ENCODE measurements around the gene SLCO2A1.

The SLCO2A1 gene

DNA sequence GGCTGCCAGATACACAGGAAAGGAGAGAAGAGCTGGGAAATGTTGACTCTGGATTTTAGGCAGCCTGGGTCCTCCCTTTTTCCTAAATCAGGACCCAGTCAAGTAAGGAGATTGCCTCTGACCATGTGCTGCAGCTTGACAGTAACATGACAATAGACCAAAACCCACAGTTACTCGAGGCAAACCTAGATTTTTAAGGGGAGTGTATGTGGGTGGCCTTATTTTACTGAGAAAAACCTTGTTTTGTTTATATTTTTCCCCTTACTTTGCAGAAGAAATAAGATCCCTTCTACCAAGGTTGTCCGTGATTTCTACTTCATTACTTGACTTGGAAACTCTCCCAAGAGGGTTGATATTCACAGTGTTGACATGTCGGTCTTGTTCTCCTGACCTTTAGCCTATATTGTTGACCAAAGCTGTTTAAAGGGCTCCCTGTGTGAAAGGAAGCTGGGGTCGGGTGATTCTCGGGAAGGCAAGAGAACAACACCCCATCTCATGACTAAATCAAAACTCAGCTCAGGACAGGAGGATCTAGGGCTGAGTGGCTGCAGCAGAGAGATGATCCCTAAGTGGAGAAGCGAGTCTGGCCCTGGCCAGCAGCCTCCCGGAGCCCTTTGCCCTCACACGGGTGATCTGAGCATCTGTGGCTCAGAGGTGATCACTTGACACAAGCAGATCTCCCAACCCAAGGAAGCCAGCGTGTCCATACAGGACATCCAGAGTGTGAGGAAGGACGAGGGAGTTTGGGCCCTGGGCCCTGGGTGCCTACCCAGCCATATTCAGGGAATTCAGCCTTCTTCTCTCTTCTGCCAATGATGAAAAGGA, 31.0 kb upstream of the SLCO2A1 start:
- no peak for DNase-seq

GRCh38 chr3:134059671-134060560, 30.2 kb upstream of the SLCO2A1 start:
- DNase-seq: no peak

DNA sequence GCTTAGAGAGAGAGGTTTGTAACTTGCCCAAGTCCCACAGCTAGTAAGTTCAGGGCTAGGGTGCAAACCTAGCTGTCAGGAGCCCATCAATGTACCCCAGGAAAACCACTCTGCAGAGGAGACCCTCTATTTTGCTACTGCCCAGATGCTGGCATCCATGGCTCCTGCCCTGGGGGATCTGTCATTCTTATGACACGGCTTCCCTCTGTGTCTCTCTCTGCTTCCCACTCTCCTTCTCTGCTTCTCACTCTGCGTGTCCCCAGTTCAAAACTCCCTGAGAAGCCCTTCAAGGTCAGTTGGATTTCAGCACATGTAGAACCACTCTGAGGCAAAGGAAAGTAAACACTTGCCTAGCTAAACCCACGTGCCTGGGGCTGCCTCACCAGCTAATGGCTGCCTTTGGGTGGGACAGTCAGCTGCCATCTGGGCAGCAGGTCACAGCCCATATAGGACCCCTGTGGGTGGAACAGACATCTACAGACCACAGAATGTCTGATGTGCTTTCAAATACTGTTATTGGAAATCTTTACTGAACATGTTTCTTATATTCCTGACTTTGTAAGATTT, 29.4 kb upstream of the SLCO2A1 start:
- DNase-seq: no peak

DNA sequence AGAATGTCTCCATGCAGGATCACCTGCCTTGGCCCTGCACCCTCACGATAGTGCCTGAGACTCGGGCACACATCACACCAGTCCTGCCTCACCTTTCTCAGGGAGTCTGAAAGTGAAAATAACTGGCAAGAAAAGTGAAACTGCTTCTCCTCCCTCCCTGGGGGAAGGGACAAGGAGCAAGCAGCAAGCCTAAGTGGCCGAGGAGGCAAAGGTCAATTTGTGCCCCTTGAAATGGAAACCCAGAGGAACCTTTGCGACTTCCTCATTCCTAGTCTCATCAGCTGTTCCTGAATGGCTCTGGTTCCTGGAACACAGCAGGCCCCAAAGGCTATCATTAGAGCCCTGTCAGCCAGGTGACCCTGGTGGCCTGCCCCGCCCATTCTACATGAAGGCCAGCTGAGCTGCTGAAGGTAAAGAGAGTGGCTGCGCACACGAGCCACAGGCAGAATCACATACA, 28.0 kb upstream of the SLCO2A1 start:
- no peak for DNase-seq

DNA sequence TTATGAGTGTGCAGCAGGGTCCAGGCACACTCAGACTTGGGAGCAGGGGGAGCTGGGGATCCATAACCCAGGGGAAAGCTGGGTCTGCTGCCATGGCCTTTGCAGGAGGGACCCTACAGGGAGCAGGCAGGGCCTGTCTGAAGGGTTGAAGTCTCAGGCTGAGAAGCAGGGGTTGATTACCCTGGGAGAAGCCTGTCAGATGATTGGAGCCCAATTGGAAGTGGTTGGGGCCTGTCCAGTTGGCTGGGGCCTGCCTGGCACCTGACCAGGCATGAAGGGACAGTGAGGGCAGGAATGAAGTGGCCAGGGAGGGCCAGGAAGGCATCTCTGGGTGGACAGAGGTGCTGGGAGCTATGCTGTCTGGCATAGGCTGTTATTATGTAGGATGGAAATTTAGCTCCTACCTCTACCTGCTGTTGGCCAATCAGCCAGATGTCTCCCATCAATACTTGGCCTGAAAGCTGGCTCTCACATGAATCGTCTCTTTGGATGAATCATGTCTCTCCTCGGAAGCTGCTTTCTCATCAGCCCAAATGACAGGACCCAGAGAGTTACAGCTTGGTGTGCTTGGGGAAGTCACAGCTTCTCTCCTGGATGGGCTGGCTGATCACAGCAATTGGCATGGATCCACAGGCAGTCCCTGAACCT, 27.4 kb upstream of the SLCO2A1 start:
- no peak for DNase-seq

DNA sequence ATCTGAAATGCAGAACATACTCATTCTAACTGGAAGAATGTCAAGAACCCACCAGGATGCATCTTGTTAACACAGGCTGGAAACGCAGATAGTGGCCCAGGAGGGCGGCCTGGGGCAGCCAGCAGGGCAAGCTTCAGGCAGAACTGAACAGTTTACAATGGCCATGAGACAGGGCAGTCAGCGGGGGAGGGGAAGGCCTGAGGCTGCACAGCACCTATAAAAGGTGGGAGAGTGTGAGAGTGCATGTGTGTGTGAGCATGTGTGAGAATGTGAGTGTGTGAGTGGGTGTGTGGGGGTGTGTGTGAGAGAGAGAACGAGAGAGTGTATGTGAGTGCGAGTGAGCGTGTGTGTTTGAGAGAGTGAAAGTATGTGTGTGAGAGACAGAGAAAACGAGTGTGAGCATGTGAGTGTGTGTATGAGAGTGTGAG, 26.8 kb upstream of the SLCO2A1 start:
- DNase-seq: no peak

DNA sequence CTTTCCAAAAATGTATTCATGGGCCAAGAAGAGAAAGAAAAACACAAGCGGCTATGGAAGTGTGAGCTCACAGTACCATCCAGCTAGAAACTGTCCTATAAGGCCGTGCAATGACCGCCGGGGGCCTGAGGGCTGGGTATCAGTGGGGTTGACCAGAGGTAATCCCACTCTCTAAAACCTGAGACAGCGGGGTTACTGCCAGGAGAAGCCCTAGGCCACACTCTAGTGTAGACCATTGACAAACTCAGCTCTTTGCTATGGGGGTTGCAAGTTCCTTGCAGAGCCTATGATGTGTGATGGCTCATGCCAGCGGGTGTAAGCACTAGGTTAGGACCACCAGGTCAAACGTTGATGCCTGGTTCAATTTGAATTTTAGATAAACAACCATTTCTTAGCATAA, 25.9 kb upstream of the SLCO2A1 start:
- DNase-seq: no peak

DNA sequence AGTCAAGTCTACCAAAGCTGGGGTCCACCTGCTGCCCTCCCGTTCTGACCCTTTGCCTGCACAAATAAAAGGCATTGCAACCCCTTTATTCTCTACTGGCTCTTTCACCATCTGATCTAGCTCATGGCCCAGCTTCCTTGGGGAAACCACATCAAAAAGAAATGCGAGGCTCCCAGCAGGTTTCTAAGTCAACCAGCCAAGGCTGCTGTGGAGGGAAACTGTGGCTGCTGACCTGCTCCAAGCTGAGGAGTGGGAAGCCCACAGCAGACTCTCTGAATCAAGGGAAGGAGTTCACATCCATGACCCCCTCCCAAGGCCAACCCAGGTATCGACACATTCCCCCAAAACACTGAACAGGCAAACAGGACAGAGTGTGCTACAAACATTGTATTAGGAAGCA, 25.2 kb upstream of the SLCO2A1 start:
- no peak for DNase-seq

GRCh38 chr3:134054231-134054630, 24.5 kb upstream of the SLCO2A1 start:
- DNase-seq: no peak

GRCh38 chr3:134052370-134052769, 22.6 kb upstream of the SLCO2A1 start:
- no peak for DNase-seq

GRCh38 chr3:134049676-134050075, 20.0 kb upstream of the SLCO2A1 start:
- DNase-seq: no peak

DNA sequence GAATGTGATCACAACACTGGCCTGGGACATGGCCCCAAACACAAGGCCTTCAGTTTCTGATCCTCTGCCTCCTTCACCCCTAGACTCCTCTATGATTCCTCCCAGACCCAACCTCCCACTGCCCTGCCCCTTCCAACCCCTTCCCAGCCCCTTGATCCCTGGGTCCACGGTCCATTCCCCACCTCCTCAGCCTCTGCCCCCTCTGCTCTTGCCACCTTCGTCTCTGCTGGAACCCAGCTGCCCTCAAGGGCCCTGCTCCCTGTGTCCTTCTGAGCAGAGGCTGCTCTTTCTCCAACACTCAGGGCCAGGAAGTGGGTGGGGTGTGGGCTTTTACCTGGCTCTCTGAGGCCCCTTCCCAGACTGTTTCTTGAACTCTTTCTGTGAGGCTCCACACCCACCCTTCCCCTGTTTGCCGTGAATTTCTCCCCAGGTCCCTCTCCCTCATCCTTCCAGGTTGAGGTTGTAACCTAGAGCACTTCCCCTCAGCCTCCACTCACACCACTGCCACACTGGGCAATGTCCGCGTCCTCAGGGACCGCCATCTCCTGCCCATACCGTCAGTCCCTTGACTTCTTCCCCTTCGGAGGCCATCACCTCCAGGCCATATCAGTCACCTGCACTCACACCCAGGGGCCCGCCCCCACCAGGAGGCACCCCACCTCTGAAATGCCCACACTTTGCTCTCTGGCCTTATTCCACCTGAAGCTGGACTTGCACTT, 18.7 kb upstream of the SLCO2A1 start:
- no peak for DNase-seq

DNA sequence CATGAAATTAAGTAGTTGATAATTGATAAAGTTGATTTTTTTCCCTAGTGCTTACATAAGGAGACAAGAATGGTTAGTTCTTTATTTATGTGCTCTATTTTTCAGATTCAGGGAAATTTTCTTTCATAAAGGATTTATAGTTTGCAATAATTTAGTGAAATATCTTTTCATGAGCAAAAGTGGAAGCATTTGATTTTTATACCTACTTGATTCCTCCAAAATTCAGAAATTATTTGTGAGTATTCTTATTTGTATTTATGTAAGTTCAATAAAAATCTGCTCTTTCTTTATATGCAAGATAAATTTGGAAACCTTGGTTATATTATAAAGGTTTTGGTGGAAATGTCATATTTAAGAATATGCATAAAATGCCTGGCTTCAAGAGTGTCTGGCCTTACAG, 14.7 kb upstream of the SLCO2A1 start:
- no peak for DNase-seq

- DNase-seq: no peak
Observed at GRCh38 chr3:134040066-134040465, 10.3 kb upstream of the SLCO2A1 start.

- no peak for DNase-seq
Observed at GRCh38 chr3:134039161-134039862, 9.6 kb upstream of the SLCO2A1 start.

- no peak for DNase-seq
Observed at GRCh38 chr3:134038716-134039115, 9.0 kb upstream of the SLCO2A1 start.

DNA sequence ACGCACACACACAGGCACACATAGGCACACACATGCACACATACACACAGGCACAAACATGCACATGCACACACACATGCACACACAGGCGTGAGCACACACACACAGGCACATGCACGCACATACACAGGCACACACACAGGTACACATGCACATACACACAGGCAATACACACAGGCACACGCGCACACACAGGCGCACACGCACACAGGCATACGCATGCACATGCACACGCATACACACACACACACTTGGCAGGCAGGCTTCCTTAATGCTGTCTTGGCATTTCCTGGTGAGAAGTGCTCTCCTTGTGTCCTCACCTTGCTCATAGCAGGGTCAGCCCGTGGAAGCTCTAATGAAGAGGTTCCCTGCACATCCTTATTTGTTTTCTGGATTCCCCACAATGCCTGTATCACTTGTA, 8.4 kb upstream of the SLCO2A1 start:
- no peak for DNase-seq

DNA sequence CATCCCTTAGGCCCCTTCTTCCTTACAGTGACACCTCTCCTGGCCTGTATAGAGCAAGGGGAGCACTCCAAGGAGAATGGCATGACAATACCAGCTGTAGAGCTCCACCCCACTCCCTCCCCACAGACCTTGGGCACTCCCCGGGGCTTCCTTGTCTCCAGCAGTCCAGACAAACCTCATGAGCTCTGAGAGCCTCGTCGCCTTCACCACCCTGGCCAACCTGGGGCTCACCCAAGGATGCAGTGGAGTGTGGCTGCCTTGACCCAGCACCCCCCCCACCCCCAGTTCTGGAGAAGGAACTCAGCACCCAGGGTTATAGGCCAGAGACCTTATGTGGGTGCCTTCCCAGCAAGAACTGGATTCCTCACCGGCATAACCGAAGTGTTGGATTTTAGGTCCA, 7.4 kb upstream of the SLCO2A1 start:
- DNase-seq: no peak

DNA sequence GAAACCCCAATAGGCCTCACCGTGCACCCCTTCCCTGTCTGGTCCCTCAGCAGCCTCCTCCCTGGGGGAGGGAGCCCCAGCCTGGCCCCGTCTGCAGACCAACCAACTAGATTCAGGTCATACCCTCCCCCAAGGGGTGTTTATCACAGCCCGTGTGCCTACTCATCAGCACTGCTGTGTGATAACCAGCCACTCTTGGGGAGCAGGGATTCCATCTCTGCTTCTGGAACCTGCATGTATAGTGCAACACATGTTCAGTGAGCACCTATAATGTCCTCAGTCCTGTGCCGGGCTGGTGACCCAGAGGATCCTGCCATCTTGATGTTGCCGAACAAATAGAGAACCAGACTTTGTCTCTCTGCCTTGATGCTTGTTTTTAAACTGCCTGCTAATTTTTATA, 6.6 kb upstream of the SLCO2A1 start:
- DNase-seq: no peak

DNA sequence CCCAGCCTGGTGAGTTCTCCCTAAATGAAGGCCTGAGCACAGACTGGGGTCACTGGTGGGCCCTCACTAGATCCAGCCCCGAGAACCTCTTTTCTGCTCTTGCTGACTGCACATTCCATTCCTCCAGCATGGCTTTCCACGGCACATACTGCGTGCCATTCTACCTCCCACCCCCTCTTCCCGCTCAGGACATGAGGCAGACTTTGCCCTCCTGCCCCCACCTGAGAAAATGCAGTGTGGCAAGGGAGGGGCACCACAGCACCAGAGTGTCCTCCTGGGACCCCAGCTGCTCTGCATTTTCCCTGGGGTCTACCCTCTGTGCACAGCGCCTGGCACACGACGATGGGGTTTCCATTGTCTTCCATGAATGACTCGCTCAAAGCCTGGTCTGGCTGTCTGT, 6.1 kb upstream of the SLCO2A1 start:
- no peak for DNase-seq

- no peak for DNase-seq
Observed at GRCh38 chr3:134034005-134034785, 4.5 kb upstream of the SLCO2A1 start.
